ENCODE results near the gene KIF9.
"Not testable (repeated sequence)": the region's sequence is repeated elsewhere in the genome, so short reads cannot be mapped to it uniquely, and the experiment has no call there.

The KIF9 gene

DNA sequence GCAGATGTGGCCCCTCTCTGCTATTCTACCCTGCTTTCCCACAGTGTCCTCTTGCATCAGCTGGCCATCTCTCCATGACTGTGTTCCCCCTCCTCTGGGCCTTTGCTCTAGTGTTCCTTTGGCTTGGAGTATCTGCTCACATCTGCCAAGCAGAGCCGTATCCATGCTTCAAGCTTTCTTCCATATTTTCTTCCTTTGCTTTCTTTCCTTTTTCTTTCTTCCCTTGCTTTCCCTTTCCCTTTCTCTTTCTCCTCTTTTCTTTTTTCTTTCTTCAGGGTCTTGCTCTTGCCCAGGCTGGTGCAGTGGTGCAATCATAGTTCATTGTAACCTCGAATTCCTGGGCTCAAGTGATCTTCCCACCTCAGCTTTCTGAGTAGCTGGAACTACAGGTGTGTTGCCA is 12.7 kb upstream of the KIF9 start:
- H3K4me3 ChIP-seq (replicated peaks; ENCODE audit: insufficient read depth, low read length) = no peak overlapping the region
- no peak for DNase-seq (ENCODE audit: low read depth in 1 of 2, low spot score in 1 of 2)
- TF ChIP-seq, protein P1, sequence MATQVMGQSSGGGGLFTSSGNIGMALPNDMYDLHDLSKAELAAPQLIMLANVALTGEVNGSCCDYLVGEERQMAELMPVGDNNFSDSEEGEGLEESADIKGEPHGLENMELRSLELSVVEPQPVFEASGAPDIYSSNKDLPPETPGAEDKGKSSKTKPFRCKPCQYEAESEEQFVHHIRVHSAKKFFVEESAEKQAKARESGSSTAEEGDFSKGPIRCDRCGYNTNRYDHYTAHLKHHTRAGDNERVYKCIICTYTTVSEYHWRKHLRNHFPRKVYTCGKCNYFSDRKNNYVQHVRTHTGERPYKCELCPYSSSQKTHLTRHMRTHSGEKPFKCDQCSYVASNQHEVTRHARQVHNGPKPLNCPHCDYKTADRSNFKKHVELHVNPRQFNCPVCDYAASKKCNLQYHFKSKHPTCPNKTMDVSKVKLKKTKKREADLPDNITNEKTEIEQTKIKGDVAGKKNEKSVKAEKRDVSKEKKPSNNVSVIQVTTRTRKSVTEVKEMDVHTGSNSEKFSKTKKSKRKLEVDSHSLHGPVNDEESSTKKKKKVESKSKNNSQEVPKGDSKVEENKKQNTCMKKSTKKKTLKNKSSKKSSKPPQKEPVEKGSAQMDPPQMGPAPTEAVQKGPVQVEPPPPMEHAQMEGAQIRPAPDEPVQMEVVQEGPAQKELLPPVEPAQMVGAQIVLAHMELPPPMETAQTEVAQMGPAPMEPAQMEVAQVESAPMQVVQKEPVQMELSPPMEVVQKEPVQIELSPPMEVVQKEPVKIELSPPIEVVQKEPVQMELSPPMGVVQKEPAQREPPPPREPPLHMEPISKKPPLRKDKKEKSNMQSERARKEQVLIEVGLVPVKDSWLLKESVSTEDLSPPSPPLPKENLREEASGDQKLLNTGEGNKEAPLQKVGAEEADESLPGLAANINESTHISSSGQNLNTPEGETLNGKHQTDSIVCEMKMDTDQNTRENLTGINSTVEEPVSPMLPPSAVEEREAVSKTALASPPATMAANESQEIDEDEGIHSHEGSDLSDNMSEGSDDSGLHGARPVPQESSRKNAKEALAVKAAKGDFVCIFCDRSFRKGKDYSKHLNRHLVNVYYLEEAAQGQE (IDR thresholded peaks at IDR 0.05; ENCODE audit: insufficient replicate concordance, low read depth) = no peak
- no peaks in the 10 kb centered on the region for H3K27me3 ChIP-seq (ENCODE audit: insufficient read depth, poor library complexity, severe bottlenecking)
- H3K27ac ChIP-seq (replicated peaks) = no peak overlapping the region

DNA sequence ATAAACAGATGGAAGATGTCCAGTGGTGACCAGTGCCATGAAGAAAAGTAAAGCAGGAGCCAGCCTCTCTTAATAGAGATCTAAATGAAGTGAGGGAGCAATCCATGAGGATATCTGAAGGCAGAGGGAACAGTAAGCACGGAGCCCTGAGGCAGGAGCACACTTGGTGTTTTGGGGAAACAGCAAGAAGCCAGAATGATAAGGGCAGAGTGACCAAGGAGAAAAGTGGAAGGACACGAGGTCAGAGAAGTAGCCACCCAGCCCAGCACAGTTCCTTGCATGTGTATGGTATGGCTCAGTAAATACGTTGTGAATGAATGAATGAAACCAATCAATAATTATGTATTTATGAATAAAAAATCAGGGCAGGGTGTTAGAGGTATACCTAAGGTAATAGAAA is 11.8 kb upstream of the KIF9 start:
- TF ChIP-seq, protein P1 (IDR thresholded peaks at IDR 0.05; ENCODE audit: insufficient replicate concordance, low read depth) = no peak
- H3K27me3 ChIP-seq (ENCODE audit: insufficient read depth, poor library complexity, severe bottlenecking) = no peaks in the 10 kb centered on the region

DNA sequence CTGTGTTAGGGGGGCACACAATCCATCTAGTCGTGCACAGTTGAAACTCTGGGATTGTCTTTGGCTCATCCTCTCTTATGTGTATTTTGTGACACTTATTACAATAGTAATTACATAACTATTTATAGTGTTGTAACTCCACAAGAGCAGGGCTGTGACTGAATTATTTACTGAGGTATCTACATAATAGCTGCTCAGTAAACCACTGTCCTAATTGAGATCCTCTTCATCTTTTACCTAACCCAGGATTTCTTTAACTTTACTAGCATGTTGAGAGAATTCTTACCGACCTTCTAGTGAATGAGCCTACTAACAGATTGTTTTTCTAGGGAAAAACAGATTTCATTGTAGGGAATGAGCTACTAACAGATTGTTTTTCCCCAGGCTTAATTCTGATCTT is 11.2 kb upstream of the KIF9 start:
- no peak for DNase-seq (ENCODE audit: low read depth in 1 of 2, low spot score in 1 of 2)
- no peak overlapping the region for H3K27ac ChIP-seq (replicated peaks)
- no peak overlapping the region for H3K4me3 ChIP-seq (replicated peaks; ENCODE audit: insufficient read depth, low read length)
- no peaks in the 10 kb centered on the region for H3K27me3 ChIP-seq (ENCODE audit: insufficient read depth, poor library complexity, severe bottlenecking)
- TF ChIP-seq GABPA (IDR thresholded peaks at IDR 0.05; ENCODE audit: low read depth) = no peak
- TF ChIP-seq, protein P1 (IDR thresholded peaks at IDR 0.05; ENCODE audit: insufficient replicate concordance, low read depth) = no peak
- TF ChIP-seq SPI1 (IDR thresholded peaks at IDR 0.05; ENCODE audit: borderline replicate concordance, low read depth) = no peak

More for the DNA sequence above, 11.8 kb upstream of the KIF9 start:
- H3K27ac ChIP-seq (replicated peaks) = no peak overlapping the region
- DNase-seq (ENCODE audit: low read depth in 1 of 2, low spot score in 1 of 2) = no peak
- no peak overlapping the region for H3K4me3 ChIP-seq (replicated peaks; ENCODE audit: insufficient read depth, low read length)

DNA sequence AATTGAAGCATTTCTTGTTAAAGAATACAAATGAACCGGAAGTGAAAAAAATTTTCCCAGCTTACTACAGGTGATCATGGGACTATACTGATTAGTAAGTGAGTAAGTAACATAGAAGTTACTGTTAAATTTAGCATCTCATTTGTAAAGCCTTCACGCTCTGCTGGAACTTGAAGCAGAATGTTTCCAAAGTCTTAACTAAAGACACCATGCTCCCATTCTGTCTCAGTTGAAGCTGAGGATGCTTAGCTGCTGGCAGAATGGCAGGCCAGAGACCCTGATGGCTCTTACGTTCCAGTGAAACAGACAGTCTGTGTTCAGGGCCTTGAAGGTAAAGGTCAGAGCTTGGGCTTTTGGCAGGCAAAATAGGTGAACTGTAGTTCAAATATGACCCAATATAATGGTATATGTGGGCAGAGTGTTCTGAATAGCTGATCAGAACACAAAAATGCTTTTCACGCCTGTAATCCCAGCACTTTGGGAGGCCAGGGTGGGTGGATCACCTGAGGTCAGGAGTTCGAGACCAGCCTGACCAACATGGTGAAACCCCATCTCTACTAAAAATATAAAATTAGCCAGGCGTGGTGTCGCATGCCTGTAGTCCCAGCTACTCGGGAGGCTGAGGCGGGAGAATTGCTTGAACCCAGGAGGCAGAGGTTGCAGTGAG is 9.3 kb upstream of the KIF9 start:
- not testable (repeated sequence) for H3K27ac ChIP-seq (replicated peaks); H3K27me3 ChIP-seq (ENCODE audit: insufficient read depth, poor library complexity, severe bottlenecking); DNase-seq (ENCODE audit: low read depth in 1 of 2, low spot score in 1 of 2)

DNA sequence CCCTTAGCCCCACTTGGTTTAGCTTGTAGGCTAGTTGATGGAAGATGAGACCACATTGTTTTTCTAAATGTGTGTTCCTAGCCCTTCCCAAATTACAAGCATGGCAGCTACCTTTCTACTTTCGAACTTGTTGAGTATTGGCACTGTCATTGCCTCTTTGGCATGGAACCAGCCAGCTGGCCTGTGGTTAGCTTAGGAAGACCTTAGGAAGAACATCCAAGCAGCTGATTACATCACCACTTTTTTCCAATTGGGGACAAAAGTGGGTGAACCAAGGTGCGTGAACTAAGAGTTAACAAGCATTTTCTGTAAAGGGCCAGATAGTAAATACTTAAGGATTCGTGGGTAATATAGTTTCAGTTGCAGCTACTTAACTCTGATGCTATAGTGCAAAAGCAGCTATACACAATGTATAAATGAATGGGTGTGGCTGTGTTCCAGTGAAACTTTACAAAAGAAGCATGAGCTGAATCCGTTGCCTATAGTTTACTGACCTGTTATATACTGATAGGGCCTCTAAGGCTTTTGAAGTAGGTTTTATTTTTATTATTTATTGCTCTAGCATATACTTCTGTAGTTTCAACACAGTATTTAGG is 8.7 kb upstream of the KIF9 start:
- no peak overlapping the region for H3K4me3 ChIP-seq (replicated peaks; ENCODE audit: insufficient read depth, low read length)
- H3K27ac ChIP-seq (replicated peaks) = no peak overlapping the region
- TF ChIP-seq POLR2AphosphoS5 (IDR thresholded peaks at IDR 0.05; ENCODE audit: low read depth) (no peak), SPI1 (IDR thresholded peaks at IDR 0.05; ENCODE audit: borderline replicate concordance, low read depth) (no peak), GABPA (IDR thresholded peaks at IDR 0.05; ENCODE audit: low read depth) (no peak)
- TF ChIP-seq, protein P1 (IDR thresholded peaks at IDR 0.05; ENCODE audit: insufficient replicate concordance, low read depth) = no peak
- TF ChIP-seq, protein P2, sequence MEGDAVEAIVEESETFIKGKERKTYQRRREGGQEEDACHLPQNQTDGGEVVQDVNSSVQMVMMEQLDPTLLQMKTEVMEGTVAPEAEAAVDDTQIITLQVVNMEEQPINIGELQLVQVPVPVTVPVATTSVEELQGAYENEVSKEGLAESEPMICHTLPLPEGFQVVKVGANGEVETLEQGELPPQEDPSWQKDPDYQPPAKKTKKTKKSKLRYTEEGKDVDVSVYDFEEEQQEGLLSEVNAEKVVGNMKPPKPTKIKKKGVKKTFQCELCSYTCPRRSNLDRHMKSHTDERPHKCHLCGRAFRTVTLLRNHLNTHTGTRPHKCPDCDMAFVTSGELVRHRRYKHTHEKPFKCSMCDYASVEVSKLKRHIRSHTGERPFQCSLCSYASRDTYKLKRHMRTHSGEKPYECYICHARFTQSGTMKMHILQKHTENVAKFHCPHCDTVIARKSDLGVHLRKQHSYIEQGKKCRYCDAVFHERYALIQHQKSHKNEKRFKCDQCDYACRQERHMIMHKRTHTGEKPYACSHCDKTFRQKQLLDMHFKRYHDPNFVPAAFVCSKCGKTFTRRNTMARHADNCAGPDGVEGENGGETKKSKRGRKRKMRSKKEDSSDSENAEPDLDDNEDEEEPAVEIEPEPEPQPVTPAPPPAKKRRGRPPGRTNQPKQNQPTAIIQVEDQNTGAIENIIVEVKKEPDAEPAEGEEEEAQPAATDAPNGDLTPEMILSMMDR (IDR thresholded peaks at IDR 0.05; ENCODE audit: insufficient read depth, low read length) = no peak
- DNase-seq (ENCODE audit: low read depth in 1 of 2, low spot score in 1 of 2) = no peak
- H3K27me3 ChIP-seq (ENCODE audit: insufficient read depth, poor library complexity, severe bottlenecking) = no peaks in the 10 kb centered on the region

More for the DNA sequence above, 9.3 kb upstream of the KIF9 start:
- H3K4me3 ChIP-seq (replicated peaks; ENCODE audit: insufficient read depth, low read length) = not testable (repeated sequence)
